ENCODE results near the gene PCNX3. TPM values are rescaled to one million over a fixed set of nuclear protein-coding genes. Genes with fewer than 3 reads are reported as not detected.

PCNX3 gene
- total and polyA plus RNA-seq, 10 of the 15 experiments (the other 5 are each of a cell fraction or from before 2014, with no cell fraction given): 0.03 to 46.6 (median 8.4) TPM

DNA sequence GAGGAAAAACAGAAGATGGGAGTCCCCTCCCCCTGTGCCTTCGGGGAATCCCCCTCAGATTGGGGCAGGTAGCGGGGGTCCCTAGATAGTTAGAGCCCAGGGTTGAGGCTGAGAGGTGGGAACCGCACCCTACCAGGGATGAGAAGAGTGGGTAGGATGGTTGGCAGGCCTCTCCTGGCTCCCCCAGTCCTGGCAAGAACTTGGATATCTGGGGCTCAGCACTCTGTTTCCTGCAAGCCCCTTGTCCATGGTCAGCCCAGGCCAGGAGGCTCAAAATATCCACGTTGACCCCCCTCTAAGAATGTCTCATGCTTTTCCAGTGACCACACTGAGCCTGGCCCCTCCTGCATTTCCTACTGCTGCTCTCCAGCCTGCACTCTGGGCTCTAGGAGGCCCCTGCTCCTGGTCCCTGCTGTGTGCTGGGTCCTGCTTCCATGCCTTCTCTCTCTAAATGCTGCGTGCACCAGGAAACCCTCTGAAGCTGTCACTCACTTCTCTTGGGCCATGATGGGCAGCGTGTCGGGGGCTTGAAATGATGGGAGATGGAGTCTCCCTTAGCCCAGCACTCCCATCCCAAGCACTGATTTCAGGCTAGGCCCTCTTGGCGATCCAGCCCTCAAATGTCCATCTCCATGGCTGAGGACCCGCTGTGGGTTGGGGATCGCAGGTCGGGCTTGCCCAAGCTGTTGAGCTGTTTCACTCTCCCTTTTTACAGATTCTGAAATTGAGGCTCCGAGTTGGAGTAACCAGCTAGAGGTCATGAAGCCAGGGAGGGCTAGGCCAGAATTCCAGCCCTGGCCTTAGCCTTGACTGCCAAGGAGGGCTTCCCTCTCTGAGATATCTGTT, 3.6 kb upstream of the PCNX3 start:
- peak overlapping the region; percentile 85 for H3K9ac ChIP-seq (ENCODE audit: control insufficient read depth, insufficient read depth, low read length)
- RAD21 ChIA-PET (ENCODE audit: unreplicated experiment): interaction anchor here (1.0 to 4.0 kb wide), 8 partner anchors 18 to 71 kb away, joined by 3 to 36 read pairs (median 5); partner anchors contain the start of genes FAM89B, RELA, SIPA1 and ZNRD2

More for the DNA sequence above, 3.6 kb upstream of the PCNX3 start:
- DNase-seq (ENCODE audit: low read depth, low spot score): no peak
- WGBS (ENCODE audit: insufficient coverage, insufficient replicate concordance, low lambda C conversion rate, missing lambda C conversion rate): 77% methylated on average over 12 of the region's 12 CpGs
- Histone ChIP-seq H2AFZ (ENCODE audit: control insufficient read depth, low read depth, low read length) (no peak overlapping the region), H3K27me3 (replicated peaks in 1 of 2; ENCODE audit: control insufficient read depth in 2 of 2, insufficient read depth in 2 of 2, low read length in 1 of 2) (no peaks in the 10 kb centered on the region), H3K4me3 (peak overlapping the region; percentile 99), H3K27ac (ENCODE audit: control insufficient read depth, insufficient read depth) (peak overlapping the region; percentile 37), H3K36me3 (ENCODE audit: control insufficient read depth in 2 of 2, insufficient read depth in 2 of 2, low read length in 1 of 2) (peaks cover 10 to 18% of the 10 kb centered on the region in 2 experiments; a peak in 3 of 4 replicates), H3K4me1 (ENCODE audit: control insufficient read depth, insufficient read depth, low read length) (peaks cover 23% of the 10 kb centered on the region), H4K20me1 (ENCODE audit: control insufficient read depth, insufficient read depth) (no peaks in the 10 kb centered on the region; the same call in 1 of the 2 replicates), H3K79me2 (ENCODE audit: control insufficient read depth, insufficient read depth, low read length) (peaks cover 60% of the 10 kb centered on the region), H3K4me2 (ENCODE audit: control insufficient read depth, insufficient read depth) (peak overlapping the region; percentile 93), H3K9me3 (replicated peaks; ENCODE audit: control insufficient read depth, insufficient read depth, low read length) (no peaks in the 10 kb centered on the region)
- FAIRE-seq: no peak
- TF ChIP-seq RCOR1 (conservative IDR thresholded peaks at IDR 0.05; ENCODE audit: low read depth, low read length): no peak
- no peak for TF ChIP-seq DPF2 (IDR thresholded peaks at IDR 0.05)
- TF ChIP-seq, protein P1, sequence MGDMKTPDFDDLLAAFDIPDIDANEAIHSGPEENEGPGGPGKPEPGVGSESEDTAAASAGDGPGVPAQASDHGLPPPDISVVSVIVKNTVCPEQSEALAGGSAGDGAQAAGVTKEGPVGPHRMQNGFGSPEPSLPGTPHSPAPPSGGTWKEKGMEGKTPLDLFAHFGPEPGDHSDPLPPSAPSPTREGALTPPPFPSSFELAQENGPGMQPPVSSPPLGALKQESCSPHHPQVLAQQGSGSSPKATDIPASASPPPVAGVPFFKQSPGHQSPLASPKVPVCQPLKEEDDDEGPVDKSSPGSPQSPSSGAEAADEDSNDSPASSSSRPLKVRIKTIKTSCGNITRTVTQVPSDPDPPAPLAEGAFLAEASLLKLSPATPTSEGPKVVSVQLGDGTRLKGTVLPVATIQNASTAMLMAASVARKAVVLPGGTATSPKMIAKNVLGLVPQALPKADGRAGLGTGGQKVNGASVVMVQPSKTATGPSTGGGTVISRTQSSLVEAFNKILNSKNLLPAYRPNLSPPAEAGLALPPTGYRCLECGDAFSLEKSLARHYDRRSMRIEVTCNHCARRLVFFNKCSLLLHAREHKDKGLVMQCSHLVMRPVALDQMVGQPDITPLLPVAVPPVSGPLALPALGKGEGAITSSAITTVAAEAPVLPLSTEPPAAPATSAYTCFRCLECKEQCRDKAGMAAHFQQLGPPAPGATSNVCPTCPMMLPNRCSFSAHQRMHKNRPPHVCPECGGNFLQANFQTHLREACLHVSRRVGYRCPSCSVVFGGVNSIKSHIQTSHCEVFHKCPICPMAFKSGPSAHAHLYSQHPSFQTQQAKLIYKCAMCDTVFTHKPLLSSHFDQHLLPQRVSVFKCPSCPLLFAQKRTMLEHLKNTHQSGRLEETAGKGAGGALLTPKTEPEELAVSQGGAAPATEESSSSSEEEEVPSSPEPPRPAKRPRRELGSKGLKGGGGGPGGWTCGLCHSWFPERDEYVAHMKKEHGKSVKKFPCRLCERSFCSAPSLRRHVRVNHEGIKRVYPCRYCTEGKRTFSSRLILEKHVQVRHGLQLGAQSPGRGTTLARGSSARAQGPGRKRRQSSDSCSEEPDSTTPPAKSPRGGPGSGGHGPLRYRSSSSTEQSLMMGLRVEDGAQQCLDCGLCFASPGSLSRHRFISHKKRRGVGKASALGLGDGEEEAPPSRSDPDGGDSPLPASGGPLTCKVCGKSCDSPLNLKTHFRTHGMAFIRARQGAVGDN (IDR thresholded peaks at IDR 0.05): no peak
- TF ChIP-seq, protein P2, sequence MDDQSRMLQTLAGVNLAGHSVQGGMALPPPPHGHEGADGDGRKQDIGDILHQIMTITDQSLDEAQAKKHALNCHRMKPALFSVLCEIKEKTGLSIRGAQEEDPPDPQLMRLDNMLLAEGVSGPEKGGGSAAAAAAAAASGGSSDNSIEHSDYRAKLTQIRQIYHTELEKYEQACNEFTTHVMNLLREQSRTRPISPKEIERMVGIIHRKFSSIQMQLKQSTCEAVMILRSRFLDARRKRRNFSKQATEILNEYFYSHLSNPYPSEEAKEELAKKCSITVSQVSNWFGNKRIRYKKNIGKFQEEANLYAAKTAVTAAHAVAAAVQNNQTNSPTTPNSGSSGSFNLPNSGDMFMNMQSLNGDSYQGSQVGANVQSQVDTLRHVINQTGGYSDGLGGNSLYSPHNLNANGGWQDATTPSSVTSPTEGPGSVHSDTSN (IDR thresholded peaks at IDR 0.05; ENCODE audit: insufficient replicate concordance, low read depth, low read length): peak; percentile 44
- TF ChIP-seq, protein P3, sequence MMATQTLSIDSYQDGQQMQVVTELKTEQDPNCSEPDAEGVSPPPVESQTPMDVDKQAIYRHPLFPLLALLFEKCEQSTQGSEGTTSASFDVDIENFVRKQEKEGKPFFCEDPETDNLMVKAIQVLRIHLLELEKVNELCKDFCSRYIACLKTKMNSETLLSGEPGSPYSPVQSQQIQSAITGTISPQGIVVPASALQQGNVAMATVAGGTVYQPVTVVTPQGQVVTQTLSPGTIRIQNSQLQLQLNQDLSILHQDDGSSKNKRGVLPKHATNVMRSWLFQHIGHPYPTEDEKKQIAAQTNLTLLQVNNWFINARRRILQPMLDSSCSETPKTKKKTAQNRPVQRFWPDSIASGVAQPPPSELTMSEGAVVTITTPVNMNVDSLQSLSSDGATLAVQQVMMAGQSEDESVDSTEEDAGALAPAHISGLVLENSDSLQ (IDR thresholded peaks at IDR 0.05): peak; percentile 74
- POLR2A ChIA-PET: interaction anchor here (0.6 to 5.0 kb wide), 9 partner anchors 9 to 277 kb away, joined by 3 to 34 read pairs (median 4); partner anchors contain the start of genes EHBP1L1 and RELA
- no peak for ATAC-seq
- SMC1A ChIA-PET (ENCODE audit: uncharacterized antibody, unreplicated experiment): interaction anchor here (0.9 kb wide), 2 partner anchors 24 to 93 kb away, joined by 3 read pairs; no protein-coding TSS in a partner anchor
- CTCF ChIA-PET: interaction anchor here (1.0 to 3.8 kb wide), 7 partner anchors 18 to 196 kb away, joined by 3 to 35 read pairs (median 10); no protein-coding TSS in a partner anchor
- in situ Hi-C loops (cut with MboI): no loop called here
- intact Hi-C loops (cut with micrococcal nuclease; ENCODE audit: unreplicated experiment): loop anchor here (5.0 kb wide), 1 partner anchor 735 kb away; the partner anchor contains the start of gene EHD1
- BruUV-seq (replicated peaks): no TSS peak
